Measurements from ENCODE around the gene DAZ4. TPM values are rescaled to one million over a fixed set of nuclear protein-coding genes. Genes with fewer than 3 reads are reported as not detected.
"Not testable (repeated sequence)": the region's sequence is repeated elsewhere in the genome, so short reads cannot be mapped to it uniquely, and the experiment has no call there.

Gene DAZ4, protein sequence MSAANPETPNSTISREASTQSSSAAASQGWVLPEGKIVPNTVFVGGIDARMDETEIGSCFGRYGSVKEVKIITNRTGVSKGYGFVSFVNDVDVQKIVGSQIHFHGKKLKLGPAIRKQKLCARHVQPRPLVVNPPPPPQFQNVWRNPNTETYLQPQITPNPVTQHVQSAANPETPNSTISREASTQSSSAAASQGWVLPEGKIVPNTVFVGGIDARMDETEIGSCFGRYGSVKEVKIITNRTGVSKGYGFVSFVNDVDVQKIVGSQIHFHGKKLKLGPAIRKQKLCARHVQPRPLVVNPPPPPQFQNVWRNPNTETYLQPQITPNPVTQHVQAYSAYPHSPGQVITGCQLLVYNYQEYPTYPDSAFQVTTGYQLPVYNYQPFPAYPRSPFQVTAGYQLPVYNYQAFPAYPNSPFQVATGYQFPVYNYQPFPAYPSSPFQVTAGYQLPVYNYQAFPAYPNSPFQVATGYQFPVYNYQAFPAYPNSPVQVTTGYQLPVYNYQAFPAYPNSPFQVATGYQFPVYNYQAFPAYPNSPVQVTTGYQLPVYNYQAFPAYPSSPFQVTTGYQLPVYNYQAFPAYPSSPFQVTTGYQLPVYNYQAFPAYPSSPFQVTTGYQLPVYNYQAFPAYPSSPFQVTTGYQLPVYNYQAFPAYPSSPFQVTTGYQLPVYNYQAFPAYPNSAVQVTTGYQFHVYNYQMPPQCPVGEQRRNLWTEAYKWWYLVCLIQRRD
- total RNA-seq, result not detected

DNA sequence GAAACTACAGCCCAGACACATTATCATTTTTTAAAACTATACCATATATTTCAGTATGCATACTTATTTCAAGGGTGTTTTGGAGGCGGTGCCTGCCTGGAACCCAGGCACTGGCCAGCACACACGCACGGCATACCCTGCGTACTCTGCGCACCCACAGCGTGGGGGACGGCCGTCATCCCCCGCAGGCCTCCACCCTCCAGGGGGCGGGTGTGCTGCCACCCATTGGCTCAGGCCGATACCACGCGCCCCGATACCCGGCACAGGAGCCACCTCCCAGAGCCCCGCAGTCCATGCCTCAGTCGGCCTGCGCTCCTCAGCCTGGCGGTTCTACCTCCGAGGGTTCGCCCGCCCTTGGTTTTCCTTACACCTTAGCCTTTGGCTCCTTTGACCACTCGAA is at the start of gene DAZ4:
TSS of gene DAZ4 (plus strand) at position 301 of the 400 bp plus-strand sequence. CDS start 208 bp downstream, outside the sequence.
- FAIRE-seq; DNase-seq (ENCODE audit: low spot score in 2 of 2): not testable (repeated sequence)

DNA sequence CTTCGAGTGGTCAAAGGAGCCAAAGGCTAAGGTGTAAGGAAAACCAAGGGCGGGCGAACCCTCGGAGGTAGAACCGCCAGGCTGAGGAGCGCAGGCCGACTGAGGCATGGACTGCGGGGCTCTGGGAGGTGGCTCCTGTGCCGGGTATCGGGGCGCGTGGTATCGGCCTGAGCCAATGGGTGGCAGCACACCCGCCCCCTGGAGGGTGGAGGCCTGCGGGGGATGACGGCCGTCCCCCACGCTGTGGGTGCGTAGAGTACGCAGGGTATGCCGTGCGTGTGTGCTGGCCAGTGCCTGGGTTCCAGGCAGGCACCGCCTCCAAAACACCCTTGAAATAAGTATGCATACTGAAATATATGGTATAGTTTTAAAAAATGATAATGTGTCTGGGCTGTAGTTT is 20.4 kb upstream of the DAZ4 start, which contains the start of gene DAZ3:
TSS of gene DAZ3 (minus strand) at position 101 of the 400 bp plus-strand sequence. CDS start 208 bp downstream, outside the sequence.
- FAIRE-seq, result not testable (repeated sequence)

DNA sequence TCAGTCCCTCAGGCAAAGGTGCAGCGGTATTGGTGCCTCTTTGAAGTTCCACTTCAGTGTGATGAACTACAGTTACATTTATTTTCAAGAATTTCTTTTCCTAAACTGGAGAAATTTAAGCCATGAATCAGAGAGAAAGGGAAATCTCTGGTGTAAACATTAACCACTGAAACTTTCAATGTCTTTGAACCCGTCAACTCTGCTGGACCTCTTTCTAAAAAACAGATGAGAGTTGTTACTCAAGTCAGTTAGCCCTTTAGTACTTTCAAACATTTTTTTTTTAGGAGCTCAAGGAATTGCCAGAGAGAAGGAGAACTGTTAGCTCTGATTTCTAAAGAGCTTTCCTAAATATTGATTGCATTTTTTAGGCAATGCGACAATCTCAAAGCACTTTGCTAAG is 11.9 kb upstream of the DAZ4 start:
- FAIRE-seq; DNase-seq (ENCODE audit: low spot score in 2 of 2): not testable (repeated sequence)

More for the DNA sequence above, 20.4 kb upstream of the DAZ4 start, which contains the start of gene DAZ3:
- not testable (repeated sequence) for DNase-seq (ENCODE audit: low spot score in 2 of 2)

DNA sequence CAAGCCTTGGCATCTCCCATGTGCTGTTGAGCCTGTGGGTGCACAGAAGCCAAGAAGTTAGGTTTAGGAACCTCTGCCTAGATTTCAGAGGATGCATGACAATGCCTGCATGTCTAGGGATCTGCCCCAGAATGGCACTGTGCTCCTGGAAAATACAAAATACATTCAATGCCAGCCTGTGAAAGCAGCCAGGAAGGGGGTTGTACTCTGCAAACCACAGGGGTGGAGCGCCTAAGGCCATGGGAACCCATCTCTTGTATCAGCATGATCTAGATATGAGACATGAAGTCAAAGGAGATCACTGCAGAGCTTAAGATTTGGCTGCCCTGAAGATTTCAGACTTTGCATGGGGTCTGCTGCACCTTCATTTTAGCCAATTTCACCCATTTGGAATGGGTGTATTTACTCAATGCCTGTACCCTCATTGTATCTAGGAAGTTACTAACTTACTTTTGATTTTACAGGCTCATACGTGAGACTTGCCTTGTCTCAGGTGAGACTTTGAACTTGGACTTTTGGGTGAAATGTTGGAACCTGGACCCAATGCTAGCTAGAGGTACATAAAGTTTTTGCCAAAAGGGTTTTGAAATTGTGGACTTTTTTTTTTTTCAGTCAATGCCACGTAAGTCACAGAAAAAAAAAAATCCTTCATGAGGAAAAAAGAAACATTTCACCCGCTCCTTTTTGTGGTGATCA is 9.4 kb upstream of the DAZ4 start:
- not testable (repeated sequence) for FAIRE-seq; DNase-seq (ENCODE audit: low spot score in 2 of 2)

DNA sequence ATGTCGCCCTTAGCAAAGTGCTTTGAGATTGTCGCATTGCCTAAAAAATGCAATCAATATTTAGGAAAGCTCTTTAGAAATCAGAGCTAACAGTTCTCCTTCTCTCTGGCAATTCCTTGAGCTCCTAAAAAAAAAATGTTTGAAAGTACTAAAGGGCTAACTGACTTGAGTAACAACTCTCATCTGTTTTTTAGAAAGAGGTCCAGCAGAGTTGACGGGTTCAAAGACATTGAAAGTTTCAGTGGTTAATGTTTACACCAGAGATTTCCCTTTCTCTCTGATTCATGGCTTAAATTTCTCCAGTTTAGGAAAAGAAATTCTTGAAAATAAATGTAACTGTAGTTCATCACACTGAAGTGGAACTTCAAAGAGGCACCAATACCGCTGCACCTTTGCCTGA is 8.7 kb upstream of the DAZ4 start:
- not testable (repeated sequence) for DNase-seq (ENCODE audit: low spot score in 2 of 2); FAIRE-seq

Other genes with a start within 250 kb of the DAZ4 start
- gene BPY2B, start 215.9 kb upstream of the DAZ4 start, total RNA-seq, result not detected
- not detected for gene DAZ3, start 20.5 kb upstream of the DAZ4 start, total RNA-seq
- gene BPY2C, start 218.2 kb downstream of the DAZ4 start, total RNA-seq, result not detected